HCT116 (cell line): ENCODE data around the gene LRSAM1. TPM values are rescaled to one million over a fixed set of nuclear protein-coding genes. Genes with fewer than 3 reads are reported as not detected.

Source experiments
- ATAC-seq: fragments of 200-7000 bp; cut with Tn5 transposase; 2 replicates; pipeline ENCODE4 v1.9.1; 2020; ENCODE audit warnings: mild to moderate bottlenecking, moderate library complexity
- BruUV-seq: library from RNA; stranded (reverse); fragments of 400-500 nt; replicated peaks from 2 replicates; lab custom pipeline; 2021; lab: Mats Ljungman, UMichigan
- CTCF ChIA-PET: fragments of 300-600 bp; sonication (Branson Sonifier 250); formaldehyde crosslinking; loops from one replicate; lab custom pipeline; 2021; ENCODE audit warnings: antibody characterized with exemption; lab: Charles Lee
- POLR2A ChIA-PET: fragments of 300-600, 350-600 bp; sonication (Branson Sonifier 250); formaldehyde crosslinking; loops from one replicate; lab custom pipeline; 2021; ENCODE audit warnings: antibody characterized with exemption; lab: Charles Lee
- RAD21 ChIA-PET, 2 experiments: fragments of 300-600 bp; sonication (Branson Sonifier 250); formaldehyde crosslinking; loops; one replicate each; lab custom pipeline; 2023; ENCODE audit warnings: low total read pairs in 2 of 2; ENCODE audit not compliant: uncharacterized antibody in 2 of 2, unreplicated experiment in 2 of 2, low non-redundant PET in 1 of 2; lab: Charles Lee
- DNase-seq: peaks from one replicate; pipeline ENCODE4 v3.0.0-alpha.2; 2010; ENCODE audit warnings: low read depth, low spot score
- H2AFZ ChIP-seq: fragments of 200-600 bp; shearing (Covaris generic), sonication (generic); 2 replicates; pipeline ENCODE4 v1.6.1; 2017; ENCODE audit warnings: low read depth, mixed run types, mixed read lengths, antibody characterized with exemption, low read length; ENCODE audit not compliant: poor library complexity, severe bottlenecking
- H3K27ac ChIP-seq: 2 replicates; pipeline ENCODE4 v1.5.1; 2012; ENCODE audit warnings: low read depth, low read length
- H3K27me3 ChIP-seq: fragments of 200-600 bp; sonication (generic); 2 replicates; pipeline ENCODE4 v1.6.1; 2016; ENCODE audit warnings: mixed run types, low read length, mixed read lengths; ENCODE audit not compliant: insufficient read depth
- H3K36me3 ChIP-seq, 2 experiments: fragments of 200-500 bp in 1 of 2; fragments of 200-600 bp in 1 of 2; sonication (Bioruptor generic) in 1 of 2; sonication (generic) in 1 of 2; 2 replicates each; pipeline versions ENCODE4 v1.5.1 to v1.6.1; 2014 to 2016; ENCODE audit warnings: low read length in 2 of 2, inconsistent platforms in 1 of 2, mixed read lengths in 1 of 2, mixed run types in 1 of 2; ENCODE audit not compliant: insufficient read depth in 2 of 2, control insufficient read depth in 1 of 2
- H3K4me1 ChIP-seq, 2 experiments: fragments of 200-600 bp in 1 of 2; sonication (generic) in 1 of 2; 2 replicates each; pipeline versions ENCODE4 v1.5.1 to v1.6.1; 2012 to 2017; ENCODE audit warnings: low read length in 2 of 2, inconsistent platforms in 1 of 2, mild to moderate bottlenecking in 1 of 2, mixed read lengths in 1 of 2, mixed run types in 1 of 2, moderate library complexity in 1 of 2; ENCODE audit not compliant: insufficient read depth in 2 of 2, control insufficient read depth in 1 of 2
- H3K4me2 ChIP-seq: fragments of 200-600 bp; sonication (generic); 2 replicates; pipeline ENCODE4 v1.6.1; 2017; ENCODE audit warnings: mixed run types, low read length, mixed read lengths
- H3K4me3 ChIP-seq, 2 experiments: fragments of 200-600 bp in 1 of 2; sonication (generic) in 1 of 2; replicated peaks in 1 of 2; 2 replicates each; pipeline ENCODE4 v1.5.1; 2011 to 2016; ENCODE audit warnings: low read length in 2 of 2, control low read depth in 1 of 2, low read depth in 1 of 2, mild to moderate bottlenecking in 1 of 2, mixed read lengths in 1 of 2, mixed run types in 1 of 2
- H3K79me2 ChIP-seq: fragments of 200-600 bp; sonication (generic); 2 replicates; pipeline ENCODE4 v1.6.1; 2017; ENCODE audit warnings: mild to moderate bottlenecking, mixed run types, low read length, moderate library complexity, mixed read lengths; ENCODE audit not compliant: insufficient read depth
- H3K9ac ChIP-seq: fragments of 200-600 bp; sonication (generic); 2 replicates; pipeline ENCODE4 v1.6.1; 2016; ENCODE audit warnings: low read length, mixed read lengths
- H3K9me2 ChIP-seq: fragments of 200-600 bp; sonication (generic), shearing (Covaris generic); 2 replicates; pipeline ENCODE4 v1.6.1; 2017; ENCODE audit warnings: mixed run types, mild to moderate bottlenecking, moderate library complexity; ENCODE audit not compliant: insufficient read depth
- H3K9me3 ChIP-seq, 2 experiments: fragments of 200-500 bp in 1 of 2; fragments of 200-600 bp in 1 of 2; sonication (Bioruptor generic) in 1 of 2; sonication (generic) in 1 of 2; 2 replicates each; pipeline ENCODE4 v1.6.1; 2014 to 2017; ENCODE audit warnings: low read length in 2 of 2, mixed read lengths in 2 of 2, inconsistent platforms in 1 of 2, low read depth in 1 of 2, mild to moderate bottlenecking in 1 of 2, mixed run types in 1 of 2, moderate library complexity in 1 of 2; ENCODE audit not compliant: control insufficient read depth in 1 of 2, insufficient read depth in 1 of 2
- H4K20me1 ChIP-seq: fragments of 200-600 bp; sonication (generic), shearing (Covaris generic); 2 replicates; pipeline ENCODE4 v1.6.1; 2017; ENCODE audit warnings: mixed run types, mild to moderate bottlenecking, moderate library complexity; ENCODE audit not compliant: insufficient read depth
- ATF3 ChIP-seq: IDR thresholded peaks from 2 replicates; pipeline ENCODE4 v1.6.1; 2012
- CBX3 ChIP-seq: IDR thresholded peaks from 2 replicates; pipeline ENCODE4 v1.6.1; 2012; ENCODE audit warnings: low read depth
- CTCF ChIP-seq, 3 experiments: fragments of 200-600 bp in 1 of 3; sonication (generic) in 1 of 3; IDR thresholded peaks in 2 of 3; conservative IDR thresholded peaks in 1 of 3; 2 replicates each; pipeline ENCODE4 v1.5.1; 2012 to 2017; ENCODE audit warnings: low read depth in 2 of 3, low read length in 2 of 3, antibody characterized with exemption in 1 of 3, borderline replicate concordance in 1 of 3, control low read depth in 1 of 3, mild to moderate bottlenecking in 1 of 3, mixed read lengths in 1 of 3, mixed run types in 1 of 3, moderate library complexity in 1 of 3; ENCODE audit not compliant: insufficient read depth in 1 of 3
- EGR1 ChIP-seq: IDR thresholded peaks from 2 replicates; pipeline ENCODE4 v1.6.1; 2012; ENCODE audit warnings: low read depth
- ELF1 ChIP-seq: IDR thresholded peaks from 2 replicates; pipeline ENCODE4 v1.6.1; 2012; ENCODE audit warnings: low read depth, borderline replicate concordance
- EZH2 ChIP-seq: fragments of 200-600 bp; sonication (generic); IDR thresholded peaks from 2 replicates; pipeline ENCODE4 v1.6.1; 2017; ENCODE audit warnings: antibody characterized with exemption, mixed run types
- EZH2phosphoT487 ChIP-seq: fragments of 200-600 bp; IDR thresholded peaks from 2 replicates; pipeline ENCODE4 v1.6.1; 2018; ENCODE audit warnings: antibody characterized with exemption, borderline replicate concordance
- FOSL1 ChIP-seq: IDR thresholded peaks from 2 replicates; pipeline ENCODE4 v1.6.1; 2012; ENCODE audit warnings: low read depth
- JUND ChIP-seq: IDR thresholded peaks from 2 replicates; pipeline ENCODE4 v1.6.1; 2012
- POLR2A ChIP-seq: IDR thresholded peaks from 2 replicates; pipeline ENCODE4 v1.7.0; 2011; ENCODE audit warnings: borderline replicate concordance; ENCODE audit not compliant: insufficient read depth, insufficient read length; ENCODE audit errors: extremely low read depth
- POLR2AphosphoS5 ChIP-seq: IDR thresholded peaks from 2 replicates; pipeline ENCODE4 v1.6.1; 2011; ENCODE audit warnings: mild to moderate bottlenecking, low read depth, low read length, moderate library complexity
- SIN3A ChIP-seq: IDR thresholded peaks from 2 replicates; pipeline ENCODE4 v1.6.1; 2012; ENCODE audit warnings: low read depth
- SP1 ChIP-seq: IDR thresholded peaks from 2 replicates; pipeline ENCODE4 v1.6.1; 2012; ENCODE audit warnings: low read depth
- YY1 ChIP-seq: IDR thresholded peaks from 2 replicates; pipeline ENCODE4 v1.6.1; 2011; ENCODE audit warnings: low read length, low read depth, moderate library complexity, mild to moderate bottlenecking; ENCODE audit not compliant: insufficient replicate concordance; ENCODE audit errors: extremely low read depth
- intact Hi-C: fragments of 100-400 bp; cut with micrococcal nuclease; formaldehyde crosslinking; loops from 2 replicates; pipeline ENCODE4 v1.10.0; 2022
- total RNA-seq: library from RNA; stranded (reverse); gene quantifications from one replicate; pipeline ENCODE4 v1.2.1, GENCODE V29; 2021; ENCODE audit not compliant: unreplicated experiment

LRSAM1 gene
- total RNA-seq, 1 experiment from 2014 or later = 25.9 TPM

- ATAC-seq = no peak
- ChIA-PET CTCF (interaction anchor here (1.0 to 1.3 kb wide), 2 partner anchors 238 to 247 kb away, joined by 3 read pairs; no protein-coding TSS in a partner anchor), POLR2A (interaction anchor here (0.8 kb wide), 1 partner anchor 238 kb away, joined by 3 read pairs; no protein-coding TSS in a partner anchor), RAD21 (no interaction called here)
- peak overlapping the region; percentile 90 for H3K4me2 ChIP-seq
- H3K9me2 ChIP-seq = no peaks in the 10 kb centered on the region
- peak overlapping the region; percentile 99 for H3K9ac ChIP-seq
- peak overlapping the region; percentile 87 to 98 for H3K4me3 ChIP-seq
- H3K4me1 ChIP-seq = peaks cover 11 to 45% of the 10 kb centered on the region in 2 experiments
- H3K79me2 ChIP-seq = peaks cover 41% of the 10 kb centered on the region
- intact Hi-C loops = loop anchor here (5.0 kb wide), 1 partner anchor 135 kb away; no protein-coding TSS in a partner anchor
- H3K27me3 ChIP-seq = no peaks in the 10 kb centered on the region
- DNase-seq = no peak
- no peak overlapping the region for H2AFZ ChIP-seq
- H3K27ac ChIP-seq = peak overlapping the region; percentile 97
- peaks cover 23% of the 10 kb centered on the region for H4K20me1 ChIP-seq
- no peaks in the 10 kb centered on the region for H3K9me3 ChIP-seq
- TF ChIP-seq SP1 (no peak), EZH2 (no peak), JUND (no peak), ATF3 (no peak), POLR2A (no peak), SIN3A (no peak), FOSL1 (no peak), CTCF (IDR thresholded peaks at IDR 0.05 in 2 of 3, conservative IDR thresholded peaks at IDR 0.05 in 1 of 3; ENCODE audit: borderline replicate concordance in 1 of 3, insufficient read depth in 1 of 3, low read depth in 2 of 3, low read length in 2 of 3) (no peak), YY1 (no peak), ELF1 (no peak), EZH2phosphoT487 (no peak), EGR1 (no peak), CBX3 (no peak), POLR2AphosphoS5 (no peak)
- no TSS peak for BruUV-seq
- H3K36me3 ChIP-seq = peaks cover 21 to 39% of the 10 kb centered on the region in 2 experiments
These were observed 1.4 kb downstream of the LRSAM1 start for GRCh38 chr9:127452691-127453090.
